Nephron (organoid): Measurements from ENCODE around the gene MTREX.

Source experiments
- H3K27ac Mint-ChIP-seq, 3 experiments: 2 replicates each; pipeline ENCODE4 v1.8.0; 2020; ENCODE audit warnings: mixed read lengths in 3 of 3, mild to moderate bottlenecking in 2 of 3, moderate library complexity in 1 of 3
- H3K27me3 Mint-ChIP-seq: 2 replicates; pipeline ENCODE4 v1.8.0; 2021; ENCODE audit warnings: low read depth, mild to moderate bottlenecking, moderate library complexity, mixed read lengths
- H3K36me3 Mint-ChIP-seq: 2 replicates; pipeline ENCODE4 v1.8.0; 2020; ENCODE audit warnings: low read depth, mixed read lengths
- H3K4me1 Mint-ChIP-seq: 2 replicates; pipeline ENCODE4 v1.8.0; 2020; ENCODE audit warnings: mixed read lengths
- H3K4me3 Mint-ChIP-seq, 3 experiments: 2 replicates each; pipeline ENCODE4 v1.8.0; 2020; ENCODE audit warnings: mild to moderate bottlenecking in 3 of 3, mixed read lengths in 3 of 3, moderate library complexity in 2 of 3
- H3K9me3 Mint-ChIP-seq: 2 replicates; pipeline ENCODE4 v1.8.0; 2020; ENCODE audit warnings: mixed read lengths
- CTCF ChIP-seq, 3 experiments: fragments of 200-600 bp; sonication (generic); IDR thresholded peaks; one replicate each; pipeline ENCODE4 v1.5.0; 2021; ENCODE audit warnings: antibody characterized with exemption in 3 of 3; ENCODE audit not compliant: unreplicated experiment in 3 of 3

The MTREX gene

GRCh38 chr5:55307383-55308253 is at the start of gene MTREX, which contains the start of gene DHX29:
Gene MTREX (plus strand): TSS chr5:55307989. CDS start chr5:55308014, 25 bp downstream.
Gene DHX29 (minus strand): TSS chr5:55307694. CDS start chr5:55307573, 121 bp downstream.
- Mint-ChIP-seq H3K27ac (no peak within 1 kb of the TSS), H3K4me1 (peaks cover 15% of the 10 kb centered on the region), H3K36me3 (peaks cover 21% of the 10 kb centered on the region), H3K4me3 (no peak within 1 kb of the TSS), H3K27me3 (no peaks in the 10 kb centered on the region), H3K9me3 (no peaks in the 10 kb centered on the region)
- no peak for TF ChIP-seq CTCF (IDR thresholded peaks at IDR 0.05; ENCODE audit: unreplicated experiment in 3 of 3)

GRCh38 chr5:55258339-55258738 is 49.5 kb upstream of the MTREX start:
- Mint-ChIP-seq H3K27ac (no peak overlapping the region), H3K27me3 (no peaks in the 10 kb centered on the region)

GRCh38 chr5:55276771-55277170 is 31.0 kb upstream of the MTREX start:
- Mint-ChIP-seq H3K36me3 (peaks cover 65% of the 10 kb centered on the region), H3K27me3 (no peaks in the 10 kb centered on the region), H3K9me3 (no peaks in the 10 kb centered on the region), H3K27ac (no peak overlapping the region), H3K4me3 (no peak overlapping the region), H3K4me1 (no peaks in the 10 kb centered on the region)
- no peak for TF ChIP-seq CTCF (IDR thresholded peaks at IDR 0.05; ENCODE audit: unreplicated experiment in 3 of 3)

More at GRCh38 chr5:55258339-55258738, 49.5 kb upstream of the MTREX start:
- H3K36me3 Mint-ChIP-seq: peaks cover 51% of the 10 kb centered on the region
- no peak for TF ChIP-seq CTCF (IDR thresholded peaks at IDR 0.05; ENCODE audit: unreplicated experiment in 3 of 3)
- no peak overlapping the region for H3K4me3 Mint-ChIP-seq
- no peaks in the 10 kb centered on the region for H3K4me1 Mint-ChIP-seq
- no peaks in the 10 kb centered on the region for H3K9me3 Mint-ChIP-seq

- peaks cover 62% of the 10 kb centered on the region for H3K36me3 Mint-ChIP-seq
- H3K27ac Mint-ChIP-seq: no peak overlapping the region
- H3K9me3 Mint-ChIP-seq: no peaks in the 10 kb centered on the region
- no peaks in the 10 kb centered on the region for H3K4me1 Mint-ChIP-seq
- H3K4me3 Mint-ChIP-seq: no peak overlapping the region
- no peaks in the 10 kb centered on the region for H3K27me3 Mint-ChIP-seq
- TF ChIP-seq CTCF (IDR thresholded peaks at IDR 0.05; ENCODE audit: unreplicated experiment in 3 of 3): no peak
Measured at GRCh38 chr5:55278778-55279177, 29.0 kb upstream of the MTREX start.

GRCh38 chr5:55286411-55286933 is 21.3 kb upstream of the MTREX start:
- Mint-ChIP-seq H3K27me3 (no peaks in the 10 kb centered on the region), H3K9me3 (no peaks in the 10 kb centered on the region), H3K4me1 (no peaks in the 10 kb centered on the region), H3K4me3 (no peak overlapping the region), H3K27ac (no peak overlapping the region), H3K36me3 (peaks cover 50% of the 10 kb centered on the region)
- TF ChIP-seq CTCF (IDR thresholded peaks at IDR 0.05; ENCODE audit: unreplicated experiment in 3 of 3): no peak
